GM21619 (cell line): Measurements from ENCODE around the gene MRE11.
"Not testable (repeated sequence)": the region's sequence is repeated elsewhere in the genome, so short reads cannot be mapped to it uniquely, and the experiment has no call there.

Source experiments
- ATAC-seq: cut with Tn5 transposase; IDR thresholded peaks from one replicate; pipeline ENCODE4 v1.9.1; 2021; ENCODE audit not compliant: unreplicated experiment

The MRE11 gene

DNA sequence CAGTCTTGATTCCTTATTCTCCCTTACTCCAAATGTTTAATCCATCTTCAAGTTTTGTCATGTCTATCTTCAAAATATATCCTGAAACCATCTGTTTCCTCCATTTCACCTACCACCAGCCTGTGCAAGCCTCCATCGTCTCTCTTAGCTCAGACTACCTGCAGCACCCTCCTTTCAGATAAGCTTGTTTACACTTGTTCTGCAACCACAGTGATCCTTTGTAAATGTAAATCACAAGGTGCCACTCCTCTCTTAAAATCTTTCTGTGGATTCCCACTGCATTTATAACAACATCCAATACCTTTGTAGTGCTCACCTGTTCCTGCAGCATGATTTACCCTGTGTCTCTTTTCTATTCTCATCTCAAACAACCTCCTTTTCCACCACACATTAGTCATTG lies 60.6 kb downstream of the MRE11 start:
- ATAC-seq: no peak

DNA sequence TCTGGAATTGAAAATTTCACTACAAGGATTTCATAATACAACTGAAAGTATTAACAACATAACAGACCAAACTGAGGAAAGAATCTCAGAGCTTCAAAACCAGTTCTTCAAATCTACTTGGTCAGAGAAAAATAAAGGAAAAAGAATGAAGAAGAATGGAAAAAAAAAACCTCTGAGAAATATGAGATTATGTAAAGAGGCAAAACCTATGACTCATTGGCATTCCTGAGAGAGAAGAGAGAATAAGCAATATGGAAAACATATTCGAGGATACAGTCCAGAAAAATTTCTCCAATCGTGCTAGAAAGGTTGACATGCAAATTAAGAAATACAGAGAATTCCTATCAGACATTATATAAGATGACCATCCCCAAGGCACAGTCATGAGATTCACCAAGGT lies 69.0 kb downstream of the MRE11 start:
- no peak for ATAC-seq

GRCh38 chr11:94424011-94424410 lies 69.6 kb downstream of the MRE11 start:
- ATAC-seq: no peak

DNA sequence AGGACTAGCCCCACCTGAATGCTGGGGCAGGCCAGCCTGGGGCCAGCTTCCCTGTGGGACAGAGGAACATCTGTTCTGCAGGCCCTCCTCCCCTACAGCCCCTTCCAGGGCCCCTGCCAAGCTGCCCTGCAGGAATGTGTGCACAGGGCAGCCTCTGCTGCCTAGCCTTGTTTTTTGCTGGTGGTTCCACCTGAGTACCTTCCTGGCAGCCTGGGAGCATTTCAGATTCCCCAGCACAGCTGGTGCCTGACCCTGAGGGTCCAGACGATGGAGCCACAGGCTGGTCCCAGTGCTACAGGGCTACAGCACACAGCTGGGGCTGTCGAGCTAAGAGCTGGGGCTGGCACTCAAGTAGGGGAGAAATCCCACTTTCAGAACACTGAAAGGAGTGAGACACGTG lies 70.1 kb downstream of the MRE11 start:
- no peak for ATAC-seq

GRCh38 chr11:94418123-94418765 lies 75.4 kb downstream of the MRE11 start:
- no peak for ATAC-seq

DNA sequence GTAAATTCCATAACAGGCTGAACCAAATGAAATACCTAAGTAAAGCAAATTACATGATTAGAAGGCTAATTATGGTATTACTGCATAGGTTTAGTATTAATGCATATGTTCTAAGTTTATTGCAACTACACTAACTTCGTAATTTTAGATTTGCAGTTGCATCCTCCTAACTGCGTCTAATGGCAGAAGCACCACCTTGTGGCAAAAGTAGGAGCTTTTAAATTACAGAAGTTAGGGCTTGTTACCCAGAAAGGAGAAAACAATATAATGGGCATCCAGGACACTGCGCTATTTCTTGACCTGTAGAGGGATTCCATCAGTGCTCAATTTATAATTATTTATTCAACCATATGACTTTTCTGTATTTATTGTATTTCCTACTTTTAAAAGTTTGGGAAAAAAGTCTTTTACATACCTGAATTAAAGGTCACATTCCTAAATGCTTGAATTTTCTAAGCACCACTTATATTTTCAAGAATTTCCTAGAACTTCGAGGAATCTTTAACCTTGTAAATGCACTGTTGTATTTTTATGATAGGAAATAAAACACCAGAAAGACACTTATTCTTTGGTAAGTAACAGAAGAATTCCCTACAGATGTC lies 76.2 kb downstream of the MRE11 start:
- no peak for ATAC-seq

GRCh38 chr11:94405062-94405833 lies 88.4 kb downstream of the MRE11 start:
- ATAC-seq: no peak

GRCh38 chr11:94402355-94402754 lies 91.3 kb downstream of the MRE11 start:
- no peak for ATAC-seq

DNA sequence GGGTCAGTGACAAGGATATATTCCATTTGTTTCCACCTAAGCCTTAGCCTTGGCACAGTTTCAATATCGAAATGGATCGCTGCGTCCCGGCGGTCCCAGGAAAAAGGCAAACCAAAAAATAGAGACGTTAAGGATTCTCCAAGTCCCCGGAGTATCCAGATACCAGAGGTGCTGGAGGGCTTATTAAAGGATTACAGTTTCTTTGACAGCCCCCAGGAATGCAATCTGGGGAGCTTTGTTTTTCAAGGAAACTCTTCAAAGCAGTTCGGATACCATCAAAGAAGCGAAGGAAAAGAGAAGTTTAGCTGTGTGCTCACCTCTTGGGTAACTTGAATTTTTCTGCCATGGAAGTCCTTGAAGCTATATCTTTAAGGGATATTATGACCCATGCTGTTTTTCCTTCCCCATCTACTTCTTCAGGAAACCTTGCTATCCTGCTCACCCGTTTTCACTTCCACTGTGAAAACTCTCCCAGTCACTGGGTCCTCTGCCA lies 91.8 kb downstream of the MRE11 start:
- ATAC-seq: no peak

DNA sequence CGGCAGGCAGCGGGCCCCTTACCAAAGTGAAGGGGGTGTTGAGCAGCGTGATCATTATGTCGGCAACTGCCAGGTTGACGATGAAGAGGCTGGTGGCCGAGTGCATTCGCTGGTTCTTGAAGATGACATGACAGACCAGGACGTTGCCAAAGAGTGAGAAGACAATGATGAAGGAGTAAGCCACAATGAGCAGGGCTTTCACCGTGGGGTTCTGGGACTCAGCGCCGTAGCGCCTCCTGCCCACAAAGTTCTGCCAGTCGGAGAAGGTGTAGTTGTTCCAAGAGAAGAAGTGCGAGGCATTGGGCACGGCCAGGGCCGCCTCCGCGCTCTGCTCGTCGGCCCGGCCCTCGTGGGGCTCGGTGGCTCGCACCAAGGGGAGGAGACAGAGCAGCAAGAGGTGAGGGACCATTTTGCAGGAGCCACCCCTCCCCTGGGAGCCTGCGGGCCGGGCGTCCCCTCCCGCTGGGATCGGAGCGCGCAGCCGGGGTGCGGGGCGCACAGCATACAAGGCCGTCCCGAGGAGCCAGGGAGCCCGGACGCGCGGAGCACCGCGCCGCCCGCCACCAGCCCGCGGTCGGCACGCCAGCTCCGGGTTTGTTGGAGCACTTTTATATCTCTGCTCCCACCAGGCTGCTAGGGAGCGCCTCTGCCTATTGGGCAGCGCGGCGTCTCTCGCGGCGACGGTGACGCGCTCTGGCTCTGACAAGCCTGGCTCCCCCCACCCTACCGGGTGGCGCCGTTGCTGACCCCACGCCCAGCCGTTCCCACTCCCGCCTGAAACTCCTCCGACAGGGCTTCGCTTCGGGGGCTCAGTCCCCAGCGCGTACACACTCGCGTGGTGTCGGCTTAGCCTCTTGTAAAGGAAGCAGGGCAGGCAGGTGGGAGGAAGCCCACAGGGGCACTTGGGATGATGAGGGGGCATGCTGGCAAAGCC lies 92.5 kb downstream of the MRE11 start, which contains the start of gene GPR83:
GPR83 (minus strand) TSS at position 581 of the 934 bp plus-strand sequence; CDS start at position 409, 172 bp downstream.
- no peak for ATAC-seq

GRCh38 chr11:94400457-94400838 lies 93.2 kb downstream of the MRE11 start:
- ATAC-seq: no peak

- no peak for ATAC-seq
These were observed 93.6 kb downstream of the MRE11 start for GRCh38 chr11:94400050-94400449.

DNA sequence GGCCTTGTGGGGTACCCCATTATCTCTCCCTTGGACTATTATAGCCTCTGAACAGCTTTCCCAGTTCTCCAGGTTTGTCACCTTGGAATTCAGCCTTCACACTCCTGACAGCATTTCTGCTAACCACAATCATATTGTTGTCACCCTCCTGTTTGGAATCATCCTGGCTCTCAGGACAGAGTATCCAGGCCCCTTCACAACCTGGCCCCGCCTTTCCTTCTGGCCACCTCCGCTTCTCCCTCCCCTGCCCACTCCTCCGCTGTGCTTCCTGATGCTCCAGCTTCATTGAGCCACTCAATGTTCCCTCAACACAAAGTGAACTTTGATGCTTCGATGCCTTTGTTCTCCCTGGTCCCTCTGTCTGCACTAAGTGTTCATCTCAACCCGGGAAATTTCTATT lies 95.5 kb downstream of the MRE11 start:
- no peak for ATAC-seq

GRCh38 chr11:94396282-94396681 lies 97.4 kb downstream of the MRE11 start:
- ATAC-seq: no peak

DNA sequence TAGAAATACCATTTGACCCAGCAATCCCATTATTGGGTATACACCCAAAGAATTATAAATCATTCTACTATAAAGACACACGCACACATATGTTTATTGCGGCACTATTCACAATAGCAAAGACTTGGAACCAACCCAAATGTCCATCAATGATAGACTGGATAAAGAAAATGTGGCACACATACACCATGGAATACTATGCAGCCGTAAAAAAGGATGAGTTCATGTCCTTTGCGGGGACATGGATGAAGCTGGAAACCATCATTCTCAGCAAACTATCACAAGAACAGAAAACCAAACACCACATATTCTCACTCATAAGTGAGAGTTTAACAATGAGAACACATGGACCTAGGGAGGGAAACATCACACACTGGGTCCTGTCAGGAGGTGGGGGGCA lies 101.7 kb downstream of the MRE11 start:
- not testable (repeated sequence) for ATAC-seq

GRCh38 chr11:94379613-94380012 lies 114.0 kb downstream of the MRE11 start:
- ATAC-seq: no peak

- ATAC-seq: no peak
These were observed 116.8 kb downstream of the MRE11 start for GRCh38 chr11:94376841-94377240.

DNA sequence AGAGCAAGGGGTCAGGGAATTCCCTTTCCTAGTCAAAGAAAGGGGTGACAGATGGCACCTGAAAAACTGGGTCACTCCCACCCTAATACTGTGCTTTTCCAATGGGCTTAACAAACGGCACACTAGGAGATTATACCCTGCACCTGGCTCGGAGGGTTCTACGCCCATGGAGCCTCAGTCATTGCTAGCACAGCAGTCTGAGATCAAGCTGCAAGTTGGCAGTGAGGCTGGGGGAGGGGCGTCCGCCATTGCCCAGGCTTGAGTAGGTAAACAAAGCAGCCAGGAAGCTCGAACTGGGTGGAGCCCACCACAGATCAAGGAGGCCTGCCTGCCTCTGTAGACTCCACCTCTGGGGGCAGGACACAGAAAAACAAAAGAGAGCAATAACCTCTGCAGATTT lies 123.1 kb downstream of the MRE11 start:
- ATAC-seq: not testable (repeated sequence)
